Body of pancreas (tissue), 4 donors: ENCODE measurements around the gene ATP8A2. TPM values are rescaled to one million over a fixed set of nuclear protein-coding genes. Genes with fewer than 3 reads are reported as not detected.

Source experiments
- ATAC-seq: fragments of 150-250 bp; one replicate; pipeline ENCODE4 v1.9.1; 2016
- DNase-seq, 4 donors: peaks; one replicate each; pipeline ENCODE4 v3.0.0-alpha.2; 2019
- H3K27ac ChIP-seq, 4 donors: fragments of 200-600 bp; sonication (generic); 1 replicate in 3 of 4; 2 replicates in 1 of 4; pipeline versions ENCODE4 v1.5.1 to v1.6.1; 2016 to 2019; ENCODE audit warnings: mild to moderate bottlenecking in 1 of 4, mixed read lengths in 1 of 4, moderate library complexity in 1 of 4
- H3K27me3 ChIP-seq, 2 donors: fragments of 200-600 bp; sonication (generic); one replicate each; pipeline ENCODE4 v1.6.0; 2016; ENCODE audit warnings: mild to moderate bottlenecking in 1 of 2
- H3K36me3 ChIP-seq, 2 donors: fragments of 200-600 bp; sonication (generic); replicated peaks in 1 of 2; 2 replicates each; pipeline ENCODE4 v1.5.1; 2016; ENCODE audit warnings: low read depth in 2 of 2; ENCODE audit not compliant: insufficient read depth in 1 of 2
- H3K4me1 ChIP-seq: fragments of 200-600 bp; sonication (generic); one replicate; pipeline ENCODE4 v1.6.0; 2016
- H3K4me3 ChIP-seq, 2 donors: fragments of 200-600 bp; sonication (generic); 1 replicate in 1 of 2; 2 replicates in 1 of 2; pipeline ENCODE4 v1.5.1; 2016 to 2019
- H3K9me3 ChIP-seq, 3 donors: fragments of 200-600 bp; sonication (generic); 1 replicate in 2 of 3; 2 replicates in 1 of 3; pipeline ENCODE4 v1.5.1; 2016
- POLR2A ChIP-seq, 3 donors: fragments of 450-650 bp; IDR thresholded peaks; one replicate each; pipeline ENCODE4 v1.6.1; 2016; ENCODE audit warnings: antibody characterized with exemption in 3 of 3, mild to moderate bottlenecking in 2 of 3
- WGBS, 2 donors: methylation state at CpG; one replicate each; pipeline ENCODE4 v1.1.5; 2017; 5-methylcytosine and 5-hydroxymethylcytosine counted together
- intact Hi-C: fragments of 100-400 bp; cut with DNase I; formaldehyde crosslinking; loops from one replicate; pipeline ENCODE4 v1.15.1; 2023
- total RNA-seq, 2 donors: library from RNA; depleted of rRNA; stranded (reverse); fragments of >200 nt; gene quantifications; one replicate each; pipeline ENCODE4 v1.1.0, GENCODE V29; 2016
- TF ChIP-seq, protein P1 (sequence below), 7 experiments: fragments of 450-650 bp in 4 of 7; fragments of 200-600 bp in 3 of 7; sonication (generic) in 3 of 7; IDR thresholded peaks; one replicate each; pipeline ENCODE4 v1.5.1; 2016 to 2019; ENCODE audit warnings: antibody characterized with exemption in 7 of 7

ATP8A2 gene
- total RNA-seq, 2 donors from 2014 or later = under 0.01 TPM; not detected in 1

DNA sequence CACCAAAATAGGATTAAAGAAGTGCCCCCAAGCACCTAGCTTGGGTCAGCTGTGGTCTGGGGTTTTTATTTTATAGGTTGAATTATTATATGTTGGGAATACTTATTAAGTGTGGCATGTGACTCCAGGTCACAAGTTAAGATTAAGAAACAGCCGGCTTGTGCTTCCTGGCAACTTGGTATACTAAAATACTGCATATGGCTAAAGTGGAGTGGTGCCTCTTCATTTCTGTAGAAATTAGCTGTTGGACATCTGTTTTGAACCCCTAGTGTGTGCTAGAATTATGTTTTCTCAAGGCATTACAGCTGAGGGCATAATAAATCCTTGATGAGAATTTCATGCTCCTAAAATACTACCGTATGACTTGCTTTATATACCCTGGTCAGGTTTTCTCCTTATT, 393.5 kb downstream of the ATP8A2 start:
- no peak for DNase-seq
- WGBS, 2 donors = 86 to 93% methylated on average over 2 of the region's 2 CpGs
- Histone ChIP-seq H3K9me3 (no peaks in the 10 kb centered on the region), H3K36me3 (no peaks in the 10 kb centered on the region), H3K27ac (no peak overlapping the region), H3K4me1 (no peaks in the 10 kb centered on the region), H3K4me3 (no peak overlapping the region), H3K27me3 (no peaks in the 10 kb centered on the region)
- TF ChIP-seq, protein P1, sequence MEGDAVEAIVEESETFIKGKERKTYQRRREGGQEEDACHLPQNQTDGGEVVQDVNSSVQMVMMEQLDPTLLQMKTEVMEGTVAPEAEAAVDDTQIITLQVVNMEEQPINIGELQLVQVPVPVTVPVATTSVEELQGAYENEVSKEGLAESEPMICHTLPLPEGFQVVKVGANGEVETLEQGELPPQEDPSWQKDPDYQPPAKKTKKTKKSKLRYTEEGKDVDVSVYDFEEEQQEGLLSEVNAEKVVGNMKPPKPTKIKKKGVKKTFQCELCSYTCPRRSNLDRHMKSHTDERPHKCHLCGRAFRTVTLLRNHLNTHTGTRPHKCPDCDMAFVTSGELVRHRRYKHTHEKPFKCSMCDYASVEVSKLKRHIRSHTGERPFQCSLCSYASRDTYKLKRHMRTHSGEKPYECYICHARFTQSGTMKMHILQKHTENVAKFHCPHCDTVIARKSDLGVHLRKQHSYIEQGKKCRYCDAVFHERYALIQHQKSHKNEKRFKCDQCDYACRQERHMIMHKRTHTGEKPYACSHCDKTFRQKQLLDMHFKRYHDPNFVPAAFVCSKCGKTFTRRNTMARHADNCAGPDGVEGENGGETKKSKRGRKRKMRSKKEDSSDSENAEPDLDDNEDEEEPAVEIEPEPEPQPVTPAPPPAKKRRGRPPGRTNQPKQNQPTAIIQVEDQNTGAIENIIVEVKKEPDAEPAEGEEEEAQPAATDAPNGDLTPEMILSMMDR (IDR thresholded peaks at IDR 0.05) = no peak
- no peak for TF ChIP-seq POLR2A (IDR thresholded peaks at IDR 0.05)
- no peak for ATAC-seq
- intact Hi-C loops = no loop called here

DNA sequence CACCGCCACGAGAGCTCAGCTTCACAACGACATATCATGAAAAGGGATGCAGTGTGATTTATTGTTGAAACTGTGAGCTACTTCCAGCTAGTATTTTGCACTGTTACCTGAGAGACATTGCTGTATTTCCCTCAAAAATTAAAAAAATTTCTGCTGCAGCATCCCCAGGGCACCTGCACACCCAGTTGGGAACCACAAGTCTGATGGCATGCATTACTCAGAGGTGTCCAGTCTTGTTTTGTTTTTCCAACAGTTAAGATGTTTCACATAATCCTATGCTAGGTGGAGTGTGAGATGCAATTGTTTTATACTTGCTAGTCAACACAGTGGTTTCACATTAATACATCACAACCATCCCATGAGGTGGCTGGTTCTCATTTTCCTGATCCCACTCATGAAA, 394.8 kb downstream of the ATP8A2 start:
- no peak for TF ChIP-seq POLR2A (IDR thresholded peaks at IDR 0.05)
- TF ChIP-seq, protein P1 (IDR thresholded peaks at IDR 0.05) = no peak
- Histone ChIP-seq H3K4me1 (no peaks in the 10 kb centered on the region), H3K27me3 (no peaks in the 10 kb centered on the region), H3K27ac (no peak overlapping the region), H3K36me3 (no peaks in the 10 kb centered on the region), H3K9me3 (no peaks in the 10 kb centered on the region), H3K4me3 (no peak overlapping the region)
- DNase-seq (no peak), ATAC-seq (no peak)
- WGBS, 2 donors = 77 to 79% methylated on average over 3 of the region's 3 CpGs
- intact Hi-C loops = no loop called here

DNA sequence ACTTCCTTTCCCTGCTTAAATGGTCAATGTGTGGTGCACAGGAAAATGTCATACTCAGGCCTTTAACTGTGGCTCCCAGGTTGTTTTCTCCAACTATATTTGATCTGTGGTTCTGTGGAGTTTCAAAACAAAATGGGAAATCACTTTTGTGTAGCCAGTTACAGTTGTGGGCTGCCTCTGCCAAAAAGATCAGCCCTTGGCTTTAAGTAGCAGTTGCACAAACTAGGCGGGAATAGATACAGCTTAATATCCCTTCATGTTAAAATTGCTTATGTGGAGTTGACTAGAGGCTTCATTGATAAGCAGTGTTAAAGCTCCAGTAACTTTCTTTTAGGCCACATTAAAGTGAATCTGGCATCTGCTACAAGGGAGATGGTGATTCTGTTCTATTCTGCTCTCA, 395.2 kb downstream of the ATP8A2 start:
- 81 to 82% methylated on average over 1 of the region's 1 CpG for WGBS, 2 donors
- no peaks in the 10 kb centered on the region for H3K27me3 ChIP-seq
- ATAC-seq (no peak), DNase-seq (no peak)
- no peaks in the 10 kb centered on the region for H3K36me3 ChIP-seq
- H3K9me3 ChIP-seq = no peaks in the 10 kb centered on the region
- no peak overlapping the region for H3K4me3 ChIP-seq
- no peak overlapping the region for H3K27ac ChIP-seq
- no peaks in the 10 kb centered on the region for H3K4me1 ChIP-seq
- no peak for TF ChIP-seq POLR2A (IDR thresholded peaks at IDR 0.05)
- TF ChIP-seq, protein P1 (IDR thresholded peaks at IDR 0.05) = no peak
- intact Hi-C loops = no loop called here

DNA sequence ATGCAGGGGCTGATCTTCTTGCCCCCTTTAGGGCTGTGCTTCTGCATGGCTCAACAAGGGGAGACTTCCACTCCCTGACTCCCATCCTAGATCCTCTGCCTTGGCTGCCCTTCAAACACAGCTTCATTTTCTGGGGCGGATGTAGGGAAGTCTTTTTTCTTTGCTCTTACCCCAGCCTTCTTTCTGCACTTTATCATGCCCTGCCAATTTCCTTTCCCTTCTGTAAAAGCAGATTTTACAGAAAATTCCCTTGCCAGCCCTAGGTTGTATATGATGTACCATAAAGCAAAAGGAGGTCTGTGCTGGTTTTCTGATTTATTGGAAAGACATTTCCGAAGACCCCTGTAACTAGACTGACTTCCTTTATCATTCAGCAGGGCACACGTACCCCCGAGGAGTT, 396.6 kb downstream of the ATP8A2 start:
- H3K27ac ChIP-seq = no peak overlapping the region
- 65 to 72% methylated on average over 4 of the region's 4 CpGs for WGBS, 2 donors
- no peak overlapping the region for H3K4me3 ChIP-seq
- intact Hi-C loops = no loop called here
- no peaks in the 10 kb centered on the region for H3K36me3 ChIP-seq
- no peaks in the 10 kb centered on the region for H3K4me1 ChIP-seq
- H3K27me3 ChIP-seq = no peaks in the 10 kb centered on the region
- DNase-seq = no peak
- no peak for ATAC-seq
- no peaks in the 10 kb centered on the region for H3K9me3 ChIP-seq
- TF ChIP-seq, protein P1 (IDR thresholded peaks at IDR 0.05) = no peak

DNA sequence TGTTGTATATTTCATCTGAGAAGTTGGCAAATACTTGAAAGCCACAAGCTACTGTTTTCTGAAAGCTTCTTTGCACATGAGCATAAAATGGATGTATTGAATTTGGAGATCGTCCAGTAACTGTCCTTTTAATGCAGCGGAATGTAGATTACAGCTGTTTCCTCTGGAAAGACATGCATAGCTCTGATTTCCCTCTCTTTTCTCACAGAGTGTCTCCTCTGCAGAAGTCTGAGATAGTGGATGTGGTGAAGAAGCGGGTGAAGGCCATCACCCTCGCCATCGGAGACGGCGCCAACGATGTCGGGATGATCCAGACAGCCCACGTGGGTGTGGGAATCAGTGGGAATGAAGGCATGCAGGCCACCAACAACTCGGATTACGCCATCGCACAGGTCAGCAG, 397.1 kb downstream of the ATP8A2 start:
- DNase-seq (no peak), ATAC-seq (no peak)
- 71 to 82% methylated on average over 13 of the region's 13 CpGs for WGBS, 2 donors
- Histone ChIP-seq H3K36me3 (no peaks in the 10 kb centered on the region), H3K27me3 (no peaks in the 10 kb centered on the region), H3K9me3 (no peaks in the 10 kb centered on the region), H3K4me3 (no peak overlapping the region), H3K27ac (no peak overlapping the region), H3K4me1 (no peaks in the 10 kb centered on the region)
- TF ChIP-seq, protein P1 (IDR thresholded peaks at IDR 0.05) = no peak
- TF ChIP-seq POLR2A (IDR thresholded peaks at IDR 0.05) = no peak
- intact Hi-C loops = no loop called here
